ENCODE measurements around the gene IVL. TPM values are rescaled to one million over a fixed set of nuclear protein-coding genes. Genes with fewer than 3 reads are reported as not detected.

The IVL gene
- polyA plus RNA-seq, 1 of the 3 experiments (the other 2 are of a cell fraction), result 0.64 TPM

DNA sequence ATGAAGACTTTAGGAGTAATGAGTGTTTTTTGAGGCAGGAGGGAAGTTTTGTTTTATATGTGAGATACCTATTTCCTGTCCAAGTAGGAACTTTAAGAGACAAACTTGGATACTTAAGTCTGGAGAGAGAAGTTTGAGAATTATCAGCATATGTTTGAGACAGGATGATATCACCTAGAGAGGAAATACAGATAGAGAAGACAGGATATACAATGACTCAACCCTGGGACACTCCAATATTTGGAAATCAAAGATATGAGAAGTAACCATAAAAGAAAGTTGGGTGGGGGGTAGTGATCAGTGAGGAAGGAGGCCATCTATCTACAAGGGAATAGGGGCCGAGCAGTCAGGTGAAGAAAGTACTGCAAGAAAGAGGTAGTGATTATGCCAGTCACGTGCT, 42.0 kb upstream of the IVL start:
- Histone ChIP-seq H3K4me3 (ENCODE audit: low read depth in 2 of 2, low read length in 1 of 2) (no peak overlapping the region), H3K27ac (ENCODE audit: low read depth in 2 of 2, low read length in 1 of 2) (no peak overlapping the region), H3K36me3 (replicated peaks in 1 of 2; ENCODE audit: control insufficient read depth in 1 of 2, insufficient read depth in 2 of 2, low read length in 1 of 2) (no peaks in the 10 kb centered on the region), H3K9me3 (no peaks in the 10 kb centered on the region), H3K9ac (no peak overlapping the region), H3K4me2 (no peak overlapping the region), H3K79me2 (ENCODE audit: insufficient read depth) (no peaks in the 10 kb centered on the region), H3K4me1 (ENCODE audit: control insufficient read depth in 1 of 2, insufficient read depth in 2 of 2, low read depth in 1 of 2, low read length in 1 of 2) (no peaks in the 10 kb centered on the region), H3K27me3 (ENCODE audit: insufficient read depth) (no peaks in the 10 kb centered on the region; the same call in 1 of the 2 replicates), H3K9me2 (no peaks in the 10 kb centered on the region), H2AFZ (ENCODE audit: low read depth) (no peak overlapping the region), H3F3A (replicated peaks; ENCODE audit: insufficient read depth) (peaks cover 4% of the 10 kb centered on the region), H4K20me1 (ENCODE audit: insufficient read depth) (no peaks in the 10 kb centered on the region)
- WGBS (ENCODE audit: low lambda C conversion rate), result 3% methylated on average over 2 of the region's 2 CpGs
- no peak for DNase-seq
- TF ChIP-seq REST (IDR thresholded peaks at IDR 0.05; ENCODE audit: low read depth, low read length), result no peak
- TF ChIP-seq, protein P1, sequence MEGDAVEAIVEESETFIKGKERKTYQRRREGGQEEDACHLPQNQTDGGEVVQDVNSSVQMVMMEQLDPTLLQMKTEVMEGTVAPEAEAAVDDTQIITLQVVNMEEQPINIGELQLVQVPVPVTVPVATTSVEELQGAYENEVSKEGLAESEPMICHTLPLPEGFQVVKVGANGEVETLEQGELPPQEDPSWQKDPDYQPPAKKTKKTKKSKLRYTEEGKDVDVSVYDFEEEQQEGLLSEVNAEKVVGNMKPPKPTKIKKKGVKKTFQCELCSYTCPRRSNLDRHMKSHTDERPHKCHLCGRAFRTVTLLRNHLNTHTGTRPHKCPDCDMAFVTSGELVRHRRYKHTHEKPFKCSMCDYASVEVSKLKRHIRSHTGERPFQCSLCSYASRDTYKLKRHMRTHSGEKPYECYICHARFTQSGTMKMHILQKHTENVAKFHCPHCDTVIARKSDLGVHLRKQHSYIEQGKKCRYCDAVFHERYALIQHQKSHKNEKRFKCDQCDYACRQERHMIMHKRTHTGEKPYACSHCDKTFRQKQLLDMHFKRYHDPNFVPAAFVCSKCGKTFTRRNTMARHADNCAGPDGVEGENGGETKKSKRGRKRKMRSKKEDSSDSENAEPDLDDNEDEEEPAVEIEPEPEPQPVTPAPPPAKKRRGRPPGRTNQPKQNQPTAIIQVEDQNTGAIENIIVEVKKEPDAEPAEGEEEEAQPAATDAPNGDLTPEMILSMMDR (IDR thresholded peaks at IDR 0.05), result no peak
- no peak for TF ChIP-seq RCOR1 (IDR thresholded peaks at IDR 0.05; ENCODE audit: low read length)
- no peak for TF ChIP-seq CHD2 (IDR thresholded peaks at IDR 0.05; ENCODE audit: low read length, partially characterized antibody)
- no peak for TF ChIP-seq POLR2AphosphoS5 (IDR thresholded peaks at IDR 0.05; ENCODE audit: low read depth, low read length)
- TF ChIP-seq, protein P2, sequence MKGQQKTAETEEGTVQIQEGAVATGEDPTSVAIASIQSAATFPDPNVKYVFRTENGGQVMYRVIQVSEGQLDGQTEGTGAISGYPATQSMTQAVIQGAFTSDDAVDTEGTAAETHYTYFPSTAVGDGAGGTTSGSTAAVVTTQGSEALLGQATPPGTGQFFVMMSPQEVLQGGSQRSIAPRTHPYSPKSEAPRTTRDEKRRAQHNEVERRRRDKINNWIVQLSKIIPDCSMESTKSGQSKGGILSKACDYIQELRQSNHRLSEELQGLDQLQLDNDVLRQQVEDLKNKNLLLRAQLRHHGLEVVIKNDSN (IDR thresholded peaks at IDR 0.05; ENCODE audit: borderline replicate concordance, low read depth), result no peak
- ChIA-PET POLR2A (no interaction called here), CTCF (no interaction called here)

DNA sequence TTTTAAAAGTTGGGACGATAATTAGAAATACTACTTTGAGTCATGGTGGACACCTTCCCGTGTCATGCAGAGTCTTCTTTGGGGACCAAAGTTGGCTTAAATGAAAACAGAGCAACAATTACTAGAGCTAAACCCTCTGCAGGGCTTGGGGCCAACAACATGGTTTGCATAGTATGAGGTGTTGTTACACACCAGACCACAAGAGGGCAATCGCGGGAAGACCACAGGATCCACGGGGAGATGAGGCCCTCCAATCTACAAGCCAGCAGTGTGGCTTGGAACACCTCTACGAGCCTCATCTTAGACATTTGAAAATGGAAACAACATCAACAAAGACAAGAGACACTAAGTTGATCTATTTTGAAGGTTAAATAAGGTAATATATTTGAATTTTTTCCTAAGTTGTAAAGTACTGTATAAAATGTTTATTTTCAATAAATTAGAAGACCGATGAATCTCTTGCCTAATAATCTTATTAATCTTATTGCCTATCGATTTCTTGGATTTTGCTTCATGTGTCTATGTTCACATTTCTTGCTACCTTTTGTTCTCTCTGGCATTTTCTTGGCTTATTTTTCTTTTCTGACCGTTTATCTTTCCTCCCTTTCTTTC, 38.4 kb upstream of the IVL start:
- Histone ChIP-seq H2AFZ (ENCODE audit: low read depth) (0 out of 2 replicates have a peak overlapping the region, but pooled peaks have one; percentile 1), H3K9me2 (no peaks in the 10 kb centered on the region), H3K9ac (no peak overlapping the region), H3K9me3 (no peaks in the 10 kb centered on the region), H3K27me3 (ENCODE audit: insufficient read depth) (no peaks in the 10 kb centered on the region; the same call in 1 of the 2 replicates), H3K79me2 (ENCODE audit: insufficient read depth) (no peaks in the 10 kb centered on the region), H3K36me3 (replicated peaks in 1 of 2; ENCODE audit: control insufficient read depth in 1 of 2, insufficient read depth in 2 of 2, low read length in 1 of 2) (no peaks in the 10 kb centered on the region), H3K4me3 (ENCODE audit: low read depth in 2 of 2, low read length in 1 of 2) (no peak overlapping the region), H3K27ac (ENCODE audit: low read depth in 2 of 2, low read length in 1 of 2) (no peak overlapping the region), H3F3A (replicated peaks; ENCODE audit: insufficient read depth) (peaks cover 14% of the 10 kb centered on the region), H3K4me2 (no peak overlapping the region), H3K4me1 (ENCODE audit: control insufficient read depth in 1 of 2, insufficient read depth in 2 of 2, low read depth in 1 of 2, low read length in 1 of 2) (peaks cover 0 to 3% of the 10 kb centered on the region in 2 experiments; a peak in 1 of 4 replicates), H4K20me1 (ENCODE audit: insufficient read depth) (no peaks in the 10 kb centered on the region)
- DNase-seq, result peak; percentile 65
- POLR2A ChIA-PET, result no interaction called here
- WGBS (ENCODE audit: low lambda C conversion rate), result 10% methylated on average over 9 of the region's 9 CpGs
- CTCF ChIA-PET, result interaction anchor here (0.6 to 2.4 kb wide), 16 partner anchors 8 to 354 kb away, joined by 3 to 21 read pairs (median 4); partner anchors contain the start of genes LCE7A and SMCP
- TF ChIP-seq RAD21 (IDR thresholded peaks at IDR 0.05; ENCODE audit: low read length) (peak; percentile 60), SMC3 (IDR thresholded peaks at IDR 0.05; ENCODE audit: low read depth, low read length) (peak; percentile 74)
- TF ChIP-seq, protein P3, sequence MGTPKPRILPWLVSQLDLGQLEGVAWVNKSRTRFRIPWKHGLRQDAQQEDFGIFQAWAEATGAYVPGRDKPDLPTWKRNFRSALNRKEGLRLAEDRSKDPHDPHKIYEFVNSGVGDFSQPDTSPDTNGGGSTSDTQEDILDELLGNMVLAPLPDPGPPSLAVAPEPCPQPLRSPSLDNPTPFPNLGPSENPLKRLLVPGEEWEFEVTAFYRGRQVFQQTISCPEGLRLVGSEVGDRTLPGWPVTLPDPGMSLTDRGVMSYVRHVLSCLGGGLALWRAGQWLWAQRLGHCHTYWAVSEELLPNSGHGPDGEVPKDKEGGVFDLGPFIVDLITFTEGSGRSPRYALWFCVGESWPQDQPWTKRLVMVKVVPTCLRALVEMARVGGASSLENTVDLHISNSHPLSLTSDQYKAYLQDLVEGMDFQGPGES (IDR thresholded peaks at IDR 0.05; ENCODE audit: low read depth, low read length), result no peak
- TF ChIP-seq, protein P1 (IDR thresholded peaks at IDR 0.05), result peak; percentile 85
